GM12892 (cell line): ENCODE results near the gene ZNF710.

ENCODE experiments used
- POLR2A ChIP-seq: IDR thresholded peaks from 2 replicates; pipeline ENCODE4 v1.6.1; 2011; ENCODE audit warnings: low read depth, low read length, control low read depth
- POLR2AphosphoS5 ChIP-seq: IDR thresholded peaks from 2 replicates; pipeline ENCODE4 v1.6.1; 2011; ENCODE audit warnings: low read depth, low read length, control low read depth
- TAF1 ChIP-seq: IDR thresholded peaks from 2 replicates; pipeline ENCODE4 v1.6.1; 2011; ENCODE audit warnings: low read depth, mild to moderate bottlenecking, control low read depth, low read length, borderline replicate concordance

- TF ChIP-seq POLR2AphosphoS5 (no peak), POLR2A (no peak), TAF1 (no peak)
These were observed 112.0 kb downstream of the ZNF710 start for GRCh38 chr15:90113166-90113565.
